GM12878 (cell line): ENCODE data around the gene PIWIL4.

Experiments
- PAX5 ChIP-seq: IDR thresholded peaks from 2 replicates; pipeline ENCODE4 v1.6.1; 2011; ENCODE audit warnings: low read depth, low read length, borderline replicate concordance
- POLR2A ChIP-seq: IDR thresholded peaks from 2 replicates; pipeline ENCODE4 v1.6.1; 2011; ENCODE audit warnings: low read depth, mild to moderate bottlenecking, low read length
- RAD21 ChIP-seq: IDR thresholded peaks from 2 replicates; pipeline ENCODE4 v1.6.1; 2011; ENCODE audit warnings: mild to moderate bottlenecking, low read depth, low read length, moderate library complexity; ENCODE audit not compliant: insufficient read depth
- ZBED1 ChIP-seq: IDR thresholded peaks from 2 replicates; pipeline ENCODE4 v1.6.1; 2016; ENCODE audit warnings: borderline replicate concordance
- TF ChIP-seq, protein P1 (sequence below): IDR thresholded peaks from 2 replicates; pipeline ENCODE4 v1.6.1; 2012; ENCODE audit warnings: low read depth, low read length, improper control_type of control experiment
- TF ChIP-seq, protein P2 (sequence below): IDR thresholded peaks from 2 replicates; pipeline ENCODE4 v1.6.1; 2011; ENCODE audit warnings: mild to moderate bottlenecking, low read depth, low read length, moderate library complexity; ENCODE audit not compliant: insufficient replicate concordance

DNA sequence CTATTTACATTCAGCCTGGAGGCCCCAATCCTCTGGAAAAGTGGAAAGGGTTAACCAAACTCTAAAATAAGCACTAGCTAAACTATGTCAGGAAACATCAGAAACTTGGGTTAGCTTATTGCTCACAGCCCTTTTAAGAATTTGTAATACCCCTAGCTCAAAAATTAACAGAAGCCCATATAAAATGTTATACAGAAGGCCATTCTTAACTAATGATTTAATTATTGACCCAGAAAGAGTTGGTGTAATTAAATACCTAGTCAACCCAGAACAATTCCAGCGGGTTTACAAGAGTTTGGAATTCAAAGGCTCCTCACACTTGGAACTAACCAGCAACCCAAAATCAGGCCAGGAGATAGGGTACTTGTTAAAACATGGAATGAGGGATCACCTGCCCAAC is 88.8 kb downstream of the PIWIL4 start:
- TF ChIP-seq RAD21, result no peak
- TF ChIP-seq, protein P1, sequence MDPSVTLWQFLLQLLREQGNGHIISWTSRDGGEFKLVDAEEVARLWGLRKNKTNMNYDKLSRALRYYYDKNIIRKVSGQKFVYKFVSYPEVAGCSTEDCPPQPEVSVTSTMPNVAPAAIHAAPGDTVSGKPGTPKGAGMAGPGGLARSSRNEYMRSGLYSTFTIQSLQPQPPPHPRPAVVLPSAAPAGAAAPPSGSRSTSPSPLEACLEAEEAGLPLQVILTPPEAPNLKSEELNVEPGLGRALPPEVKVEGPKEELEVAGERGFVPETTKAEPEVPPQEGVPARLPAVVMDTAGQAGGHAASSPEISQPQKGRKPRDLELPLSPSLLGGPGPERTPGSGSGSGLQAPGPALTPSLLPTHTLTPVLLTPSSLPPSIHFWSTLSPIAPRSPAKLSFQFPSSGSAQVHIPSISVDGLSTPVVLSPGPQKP, result no peak
- no peak for TF ChIP-seq POLR2A
- TF ChIP-seq PAX5, result no peak
- TF ChIP-seq, protein P2, sequence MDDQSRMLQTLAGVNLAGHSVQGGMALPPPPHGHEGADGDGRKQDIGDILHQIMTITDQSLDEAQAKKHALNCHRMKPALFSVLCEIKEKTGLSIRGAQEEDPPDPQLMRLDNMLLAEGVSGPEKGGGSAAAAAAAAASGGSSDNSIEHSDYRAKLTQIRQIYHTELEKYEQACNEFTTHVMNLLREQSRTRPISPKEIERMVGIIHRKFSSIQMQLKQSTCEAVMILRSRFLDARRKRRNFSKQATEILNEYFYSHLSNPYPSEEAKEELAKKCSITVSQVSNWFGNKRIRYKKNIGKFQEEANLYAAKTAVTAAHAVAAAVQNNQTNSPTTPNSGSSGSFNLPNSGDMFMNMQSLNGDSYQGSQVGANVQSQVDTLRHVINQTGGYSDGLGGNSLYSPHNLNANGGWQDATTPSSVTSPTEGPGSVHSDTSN, result no peak
- no peak for TF ChIP-seq ZBED1
